OCI-LY1 (cell line): ENCODE results near the gene BORCS6.

Source experiments
- EZH2 ChIP-seq: fragments of 200-600 bp; sonication (generic), shearing (Covaris generic); IDR thresholded peaks from 2 replicates; pipeline ENCODE4 v1.8.0; 2017; ENCODE audit warnings: borderline replicate concordance, mixed run types, mild to moderate bottlenecking, antibody characterized with exemption, low read length, moderate library complexity, mixed read lengths
- TF ChIP-seq, protein P1 (sequence below): fragments of 200-600 bp; sonication (generic), shearing (Covaris generic); IDR thresholded peaks from 2 replicates; pipeline ENCODE4 v1.5.1; 2017; ENCODE audit warnings: mild to moderate bottlenecking, antibody characterized with exemption, low read length, moderate library complexity, mixed read lengths

DNA sequence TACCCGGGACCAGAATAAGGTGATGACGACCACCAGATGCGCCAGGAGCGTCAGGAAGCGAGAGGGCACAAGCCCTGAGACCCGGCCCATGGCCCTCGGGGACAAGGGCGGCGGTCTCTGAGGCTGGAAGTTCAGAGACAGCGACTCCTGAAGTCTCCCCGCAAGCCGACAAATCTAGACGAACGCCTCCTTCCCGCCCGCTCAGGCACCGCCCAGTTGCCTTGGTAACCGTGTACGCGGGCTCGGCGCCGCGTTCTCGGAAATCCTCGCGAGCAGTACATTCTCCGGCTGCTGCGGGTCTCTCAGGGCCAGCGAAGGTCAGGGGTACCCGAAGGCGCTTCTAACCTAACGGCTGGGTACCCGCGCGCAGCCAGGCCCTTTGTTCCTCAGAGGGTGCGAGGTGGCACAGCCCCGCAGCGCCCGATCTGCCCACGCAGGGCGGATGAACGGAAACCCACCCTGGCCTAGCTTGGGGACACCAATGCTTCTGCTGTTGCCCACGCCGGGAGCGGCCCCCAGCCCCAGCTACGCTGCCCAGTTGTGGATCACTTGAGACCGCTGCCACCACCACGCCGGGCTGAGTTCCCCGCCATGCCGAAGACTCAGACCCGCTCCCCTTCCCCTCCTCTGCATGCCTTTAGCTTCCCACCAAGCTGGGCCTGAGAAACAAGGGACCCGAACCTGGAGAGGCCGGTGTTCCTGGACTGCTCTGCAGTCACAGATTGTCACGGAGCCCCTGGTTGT, 13.6 kb downstream of the BORCS6 start, which contains the start of gene TMEM107:
- TF ChIP-seq, protein P1, sequence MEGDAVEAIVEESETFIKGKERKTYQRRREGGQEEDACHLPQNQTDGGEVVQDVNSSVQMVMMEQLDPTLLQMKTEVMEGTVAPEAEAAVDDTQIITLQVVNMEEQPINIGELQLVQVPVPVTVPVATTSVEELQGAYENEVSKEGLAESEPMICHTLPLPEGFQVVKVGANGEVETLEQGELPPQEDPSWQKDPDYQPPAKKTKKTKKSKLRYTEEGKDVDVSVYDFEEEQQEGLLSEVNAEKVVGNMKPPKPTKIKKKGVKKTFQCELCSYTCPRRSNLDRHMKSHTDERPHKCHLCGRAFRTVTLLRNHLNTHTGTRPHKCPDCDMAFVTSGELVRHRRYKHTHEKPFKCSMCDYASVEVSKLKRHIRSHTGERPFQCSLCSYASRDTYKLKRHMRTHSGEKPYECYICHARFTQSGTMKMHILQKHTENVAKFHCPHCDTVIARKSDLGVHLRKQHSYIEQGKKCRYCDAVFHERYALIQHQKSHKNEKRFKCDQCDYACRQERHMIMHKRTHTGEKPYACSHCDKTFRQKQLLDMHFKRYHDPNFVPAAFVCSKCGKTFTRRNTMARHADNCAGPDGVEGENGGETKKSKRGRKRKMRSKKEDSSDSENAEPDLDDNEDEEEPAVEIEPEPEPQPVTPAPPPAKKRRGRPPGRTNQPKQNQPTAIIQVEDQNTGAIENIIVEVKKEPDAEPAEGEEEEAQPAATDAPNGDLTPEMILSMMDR: no peak
- TF ChIP-seq EZH2: no peak
